ENCODE results near the gene SHC3. TPM values are rescaled to one million over a fixed set of nuclear protein-coding genes. Genes with fewer than 3 reads are reported as not detected.

Gene SHC3
- total RNA-seq, 2 donors from 2014 or later: 5.7 to 6.9 TPM

DNA sequence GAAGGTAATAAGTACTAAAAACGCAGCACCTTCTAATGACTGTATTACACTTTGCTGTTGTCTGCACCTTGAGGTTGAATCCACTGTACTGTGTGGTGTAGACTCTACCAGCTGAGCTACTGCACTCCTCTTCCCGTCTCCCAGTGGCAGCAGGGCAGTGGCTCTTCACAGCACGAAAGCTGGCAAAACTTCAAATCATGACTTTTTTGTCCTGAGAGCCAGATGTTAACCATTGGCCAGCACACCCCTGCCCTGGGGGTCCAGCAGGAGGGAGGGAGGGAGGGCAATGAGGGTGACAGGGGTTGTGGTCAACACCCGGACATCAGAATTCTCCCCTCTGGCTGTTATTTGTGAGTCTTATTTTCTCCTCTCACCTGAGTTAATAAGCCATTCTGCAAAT lies 11.8 kb downstream of the SHC3 start:
- TF ChIP-seq, protein P1, sequence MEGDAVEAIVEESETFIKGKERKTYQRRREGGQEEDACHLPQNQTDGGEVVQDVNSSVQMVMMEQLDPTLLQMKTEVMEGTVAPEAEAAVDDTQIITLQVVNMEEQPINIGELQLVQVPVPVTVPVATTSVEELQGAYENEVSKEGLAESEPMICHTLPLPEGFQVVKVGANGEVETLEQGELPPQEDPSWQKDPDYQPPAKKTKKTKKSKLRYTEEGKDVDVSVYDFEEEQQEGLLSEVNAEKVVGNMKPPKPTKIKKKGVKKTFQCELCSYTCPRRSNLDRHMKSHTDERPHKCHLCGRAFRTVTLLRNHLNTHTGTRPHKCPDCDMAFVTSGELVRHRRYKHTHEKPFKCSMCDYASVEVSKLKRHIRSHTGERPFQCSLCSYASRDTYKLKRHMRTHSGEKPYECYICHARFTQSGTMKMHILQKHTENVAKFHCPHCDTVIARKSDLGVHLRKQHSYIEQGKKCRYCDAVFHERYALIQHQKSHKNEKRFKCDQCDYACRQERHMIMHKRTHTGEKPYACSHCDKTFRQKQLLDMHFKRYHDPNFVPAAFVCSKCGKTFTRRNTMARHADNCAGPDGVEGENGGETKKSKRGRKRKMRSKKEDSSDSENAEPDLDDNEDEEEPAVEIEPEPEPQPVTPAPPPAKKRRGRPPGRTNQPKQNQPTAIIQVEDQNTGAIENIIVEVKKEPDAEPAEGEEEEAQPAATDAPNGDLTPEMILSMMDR (IDR thresholded peaks at IDR 0.05): no peak
- no peak for TF ChIP-seq POLR2A (IDR thresholded peaks at IDR 0.05)
- Histone ChIP-seq H3K9me3 (no peaks in the 10 kb centered on the region), H3K36me3 (replicated peaks in 1 of 2; ENCODE audit: insufficient read depth in 1 of 2, low read depth in 2 of 2) (no peaks in the 10 kb centered on the region), H3K27ac (no peak overlapping the region), H3K4me1 (no peaks in the 10 kb centered on the region), H3K4me3 (no peak overlapping the region), H3K27me3 (no peaks in the 10 kb centered on the region)
- 74 to 83% methylated on average over 4 of the region's 4 CpGs for WGBS, 2 donors
- DNase-seq: no peak
- ATAC-seq: no peak
- intact Hi-C loops (cut with DNase I): no loop called here

DNA sequence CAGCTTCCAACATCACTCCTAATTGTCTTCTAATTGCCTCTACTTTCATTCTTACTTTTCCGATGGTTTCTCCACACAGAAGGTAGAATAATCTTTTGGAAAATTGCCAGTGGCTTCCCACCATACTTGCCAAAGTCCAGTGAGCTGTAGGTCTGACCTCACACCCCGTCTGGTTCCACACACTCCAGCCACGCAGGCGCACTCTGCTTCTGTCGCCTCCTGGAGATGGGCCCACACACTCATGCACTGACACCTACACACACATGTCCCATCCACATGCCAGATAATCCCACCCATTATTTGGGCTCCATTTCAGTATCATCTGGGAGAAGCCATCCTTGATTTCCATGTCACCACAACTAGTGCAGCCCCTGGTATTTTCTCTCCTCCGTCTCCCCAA lies 12.7 kb downstream of the SHC3 start:
- no peaks in the 10 kb centered on the region for H3K9me3 ChIP-seq
- TF ChIP-seq, protein P1 (IDR thresholded peaks at IDR 0.05): no peak
- no peak for TF ChIP-seq POLR2A (IDR thresholded peaks at IDR 0.05)
- H3K4me3 ChIP-seq: no peak overlapping the region
- WGBS, 2 donors: 83 to 87% methylated on average over 6 of the region's 6 CpGs
- no peak for DNase-seq
- intact Hi-C loops (cut with DNase I): no loop called here
- H3K27me3 ChIP-seq: no peaks in the 10 kb centered on the region
- H3K27ac ChIP-seq: no peak overlapping the region
- no peaks in the 10 kb centered on the region for H3K36me3 ChIP-seq (replicated peaks in 1 of 2; ENCODE audit: insufficient read depth in 1 of 2, low read depth in 2 of 2)
- no peak for ATAC-seq
- no peaks in the 10 kb centered on the region for H3K4me1 ChIP-seq

DNA sequence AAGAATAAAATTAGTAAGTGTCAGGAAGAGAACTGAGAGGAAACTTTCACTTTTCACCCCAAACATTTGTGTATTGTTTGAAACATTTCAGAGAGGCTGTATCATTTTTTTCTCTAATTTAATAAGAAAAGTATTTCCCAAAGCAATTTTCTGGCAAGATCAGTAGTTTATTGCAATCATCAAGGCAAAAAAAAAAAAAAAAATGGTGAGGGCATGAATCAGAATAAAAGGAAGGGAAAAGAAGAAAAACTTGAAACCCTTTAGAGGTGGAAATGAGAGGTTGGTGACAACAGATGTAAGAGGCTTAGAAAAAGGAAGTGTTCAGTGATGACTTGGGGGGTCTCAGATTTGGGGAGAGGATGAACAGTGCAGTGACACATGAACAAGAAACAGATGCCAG lies 13.3 kb downstream of the SHC3 start:
- Histone ChIP-seq H3K9me3 (no peaks in the 10 kb centered on the region), H3K27me3 (no peaks in the 10 kb centered on the region), H3K4me3 (no peak overlapping the region), H3K4me1 (no peaks in the 10 kb centered on the region), H3K36me3 (replicated peaks in 1 of 2; ENCODE audit: insufficient read depth in 1 of 2, low read depth in 2 of 2) (no peaks in the 10 kb centered on the region), H3K27ac (no peak overlapping the region)
- DNase-seq (no peak), ATAC-seq (no peak)
- intact Hi-C loops (cut with DNase I): no loop called here
- TF ChIP-seq, protein P1 (IDR thresholded peaks at IDR 0.05): no peak
- TF ChIP-seq POLR2A (IDR thresholded peaks at IDR 0.05): no peak

DNA sequence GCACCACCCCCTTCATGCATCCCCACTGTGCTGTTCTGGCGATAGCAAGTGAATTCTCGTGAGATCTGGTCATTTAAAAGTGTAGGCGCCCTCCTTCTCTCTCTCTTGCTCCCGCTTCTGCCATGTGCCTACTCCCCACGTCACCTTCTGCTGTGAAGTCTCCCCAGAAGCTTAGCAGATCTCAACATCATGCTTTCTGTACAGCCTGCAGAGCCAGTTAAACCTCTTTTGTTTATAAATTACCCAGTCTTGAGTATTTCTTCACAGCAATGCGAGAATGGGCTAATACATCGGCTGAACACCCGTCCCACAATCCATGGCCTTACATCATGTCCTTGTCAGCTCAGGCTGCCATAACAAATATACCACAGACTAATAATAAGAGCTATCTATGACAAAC lies 17.4 kb downstream of the SHC3 start:
- H3K4me3 ChIP-seq: no peak overlapping the region
- intact Hi-C loops (cut with DNase I): no loop called here
- DNase-seq: no peak
- TF ChIP-seq, protein P1 (IDR thresholded peaks at IDR 0.05): no peak
- no peak for TF ChIP-seq POLR2A (IDR thresholded peaks at IDR 0.05)
- no peaks in the 10 kb centered on the region for H3K9me3 ChIP-seq
- H3K36me3 ChIP-seq (replicated peaks in 1 of 2; ENCODE audit: insufficient read depth in 1 of 2, low read depth in 2 of 2): no peaks in the 10 kb centered on the region
- no peaks in the 10 kb centered on the region for H3K27me3 ChIP-seq
- no peaks in the 10 kb centered on the region for H3K4me1 ChIP-seq
- H3K27ac ChIP-seq: no peak overlapping the region
- no peak for ATAC-seq
- WGBS, 2 donors: 81 to 86% methylated on average over 8 of the region's 8 CpGs

DNA sequence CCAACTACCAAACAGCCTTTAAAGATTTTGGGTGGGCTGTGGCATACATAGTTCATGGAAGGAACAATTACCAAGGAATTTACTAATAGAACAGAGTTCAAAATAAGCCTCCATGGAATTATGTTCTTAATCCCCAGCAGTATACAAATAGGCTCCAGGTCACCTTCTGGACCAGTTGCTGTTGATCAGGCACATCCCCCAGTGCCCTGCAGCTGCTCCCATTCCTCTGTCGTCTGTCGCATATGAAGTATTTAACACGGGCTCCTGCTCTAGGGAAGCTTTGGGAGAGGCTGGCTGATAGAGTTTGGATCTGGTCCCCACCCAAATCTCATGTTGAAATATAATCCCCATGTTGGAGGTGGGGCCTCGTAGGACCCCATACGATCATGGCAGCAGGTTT lies 17.8 kb downstream of the SHC3 start:
- intact Hi-C loops (cut with DNase I): no loop called here
- no peak overlapping the region for H3K4me3 ChIP-seq
- H3K36me3 ChIP-seq (replicated peaks in 1 of 2; ENCODE audit: insufficient read depth in 1 of 2, low read depth in 2 of 2): no peaks in the 10 kb centered on the region
- H3K27me3 ChIP-seq: no peaks in the 10 kb centered on the region
- no peak overlapping the region for H3K27ac ChIP-seq
- ATAC-seq: no peak
- no peaks in the 10 kb centered on the region for H3K4me1 ChIP-seq
- no peak for DNase-seq
- 82 to 86% methylated on average over 5 of the region's 5 CpGs for WGBS, 2 donors
- TF ChIP-seq POLR2A (IDR thresholded peaks at IDR 0.05): no peak
- TF ChIP-seq, protein P1 (IDR thresholded peaks at IDR 0.05): no peak
- H3K9me3 ChIP-seq: no peaks in the 10 kb centered on the region

All from body of pancreas (tissue), 4 donors.